HG03520 (cell line): ENCODE measurements around the gene DAND5.

ENCODE experiments used
- ATAC-seq: cut with Tn5 transposase; IDR thresholded peaks from one replicate; pipeline ENCODE4 v1.9.1; 2021; ENCODE audit warnings: mild to moderate bottlenecking, moderate library complexity; ENCODE audit not compliant: unreplicated experiment

Gene DAND5

GRCh38 chr19:12991296-12991695 lies 21.9 kb downstream of the DAND5 start:
- ATAC-seq = no peak

- no peak for ATAC-seq
These were observed 23.4 kb downstream of the DAND5 start for GRCh38 chr19:12992729-12993128.

- no peak for ATAC-seq
These were observed 24.2 kb downstream of the DAND5 start for GRCh38 chr19:12993562-12993961.

GRCh38 chr19:12994701-12995595 lies 25.6 kb downstream of the DAND5 start, which contains the start of gene NFIX:
TSS of gene NFIX (plus strand) at chr19:12995475. CDS start at chr19:12995838, 363 bp downstream.
- no peak for ATAC-seq

GRCh38 chr19:12995596-12996405 lies 26.4 kb downstream of the DAND5 start:
- ATAC-seq = no peak

- no peak for ATAC-seq
These were observed 27.2 kb downstream of the DAND5 start for GRCh38 chr19:12996406-12997094.

GRCh38 chr19:12997179-12997966 lies 28.0 kb downstream of the DAND5 start:
- no peak for ATAC-seq

GRCh38 chr19:12997967-12998940 lies 28.9 kb downstream of the DAND5 start:
- ATAC-seq = no peak

GRCh38 chr19:13001166-13001501 lies 31.8 kb downstream of the DAND5 start:
- no peak for ATAC-seq

GRCh38 chr19:13001502-13002165 lies 32.3 kb downstream of the DAND5 start:
- no peak for ATAC-seq

- ATAC-seq = no peak
These were observed 33.0 kb downstream of the DAND5 start for GRCh38 chr19:13002166-13002898.

- no peak for ATAC-seq
These were observed 33.7 kb downstream of the DAND5 start for GRCh38 chr19:13003081-13003480.

GRCh38 chr19:13004273-13004672 lies 34.9 kb downstream of the DAND5 start:
- ATAC-seq = no peak

- no peak for ATAC-seq
These were observed 35.9 kb downstream of the DAND5 start for GRCh38 chr19:13005253-13005652.

GRCh38 chr19:13005861-13006370 lies 36.5 kb downstream of the DAND5 start:
- ATAC-seq = no peak

- ATAC-seq = no peak
These were observed 37.3 kb downstream of the DAND5 start for GRCh38 chr19:13006431-13007281.
